H9 (cell line): ENCODE results near the gene SPRED1. TPM values are rescaled to one million over a fixed set of nuclear protein-coding genes. Genes with fewer than 3 reads are reported as not detected.

Experiments
- DNase-seq: peaks from one replicate; pipeline ENCODE4 v3.0.0-alpha.2; 2017
- H2AFZ ChIP-seq: one replicate; pipeline ENCODE4 v1.6.1; 2013; ENCODE audit warnings: mild to moderate bottlenecking, low read length, control low read depth, moderate library complexity
- H2AK5ac ChIP-seq: 2 replicates; pipeline ENCODE4 v1.6.1; 2013; ENCODE audit warnings: low read length, control low read depth, mixed read lengths; ENCODE audit not compliant: insufficient read length
- H2BK120ac ChIP-seq: one replicate; pipeline ENCODE4 v1.6.1; 2013; ENCODE audit warnings: low read depth, mild to moderate bottlenecking, low read length, control low read depth, inconsistent platforms; ENCODE audit not compliant: poor library complexity, severe bottlenecking
- H2BK12ac ChIP-seq: 2 replicates; pipeline ENCODE4 v1.6.1; 2013; ENCODE audit warnings: low read length, control low read depth, mixed read lengths, low read depth; ENCODE audit not compliant: insufficient read length
- H2BK15ac ChIP-seq: 2 replicates; pipeline ENCODE4 v1.6.1; 2013; ENCODE audit warnings: low read depth, low read length, control low read depth
- H2BK20ac ChIP-seq: one replicate; pipeline ENCODE4 v1.6.1; 2013; ENCODE audit warnings: low read depth, mild to moderate bottlenecking, low read length, control low read depth, inconsistent platforms; ENCODE audit not compliant: poor library complexity, severe bottlenecking
- H2BK5ac ChIP-seq: 2 replicates; pipeline ENCODE4 v1.6.1; 2013; ENCODE audit warnings: low read length, control low read depth, mixed read lengths; ENCODE audit not compliant: insufficient read length
- H3K14ac ChIP-seq: 2 replicates; pipeline ENCODE4 v1.6.1; 2013; ENCODE audit warnings: low read length, control low read depth; ENCODE audit not compliant: insufficient read depth
- H3K18ac ChIP-seq: 2 replicates; pipeline ENCODE4 v1.6.1; 2013; ENCODE audit warnings: low read depth, mild to moderate bottlenecking, mixed read lengths, low read length, control low read depth; ENCODE audit not compliant: insufficient read length
- H3K23ac ChIP-seq: 2 replicates; pipeline ENCODE4 v1.6.1; 2013; ENCODE audit warnings: low read length, control low read depth, mixed read lengths, low read depth; ENCODE audit not compliant: insufficient read length
- H3K23me2 ChIP-seq: 2 replicates; pipeline ENCODE4 v1.6.1; 2013; ENCODE audit warnings: low read depth, mild to moderate bottlenecking, mixed read lengths, low read length, control low read depth; ENCODE audit not compliant: insufficient read length, poor library complexity, severe bottlenecking
- H3K27ac ChIP-seq: 2 replicates; pipeline ENCODE4 v1.5.1; 2013; ENCODE audit warnings: low read length, control low read depth, mixed read lengths, low read depth; ENCODE audit not compliant: insufficient read length
- H3K27me3 ChIP-seq: 2 replicates; pipeline ENCODE4 v1.6.1; 2013; ENCODE audit warnings: low read length, control low read depth, inconsistent platforms; ENCODE audit not compliant: insufficient read depth
- H3K4ac ChIP-seq: 2 replicates; pipeline ENCODE4 v1.6.1; 2013; ENCODE audit warnings: low read depth, mild to moderate bottlenecking, control low read depth, inconsistent platforms, low read length, moderate library complexity
- H3K4me1 ChIP-seq: 2 replicates; pipeline ENCODE4 v1.6.1; 2013; ENCODE audit warnings: low read length, control low read depth, inconsistent platforms; ENCODE audit not compliant: insufficient read depth
- H3K4me2 ChIP-seq: 2 replicates; pipeline ENCODE4 v1.6.1; 2013; ENCODE audit warnings: low read length, control low read depth, mixed read lengths; ENCODE audit not compliant: insufficient read length, insufficient read depth
- H3K56ac ChIP-seq: 2 replicates; pipeline ENCODE4 v1.6.1; 2013; ENCODE audit warnings: low read depth, mild to moderate bottlenecking, mixed read lengths, low read length, control low read depth; ENCODE audit not compliant: insufficient read length
- H3K79me1 ChIP-seq: 2 replicates; pipeline ENCODE4 v1.6.1; 2013; ENCODE audit warnings: low read depth, mild to moderate bottlenecking, moderate library complexity, low read length, control low read depth, inconsistent platforms; ENCODE audit not compliant: insufficient read depth, poor library complexity, severe bottlenecking
- H3K79me2 ChIP-seq: 2 replicates; pipeline ENCODE4 v1.6.1; 2013; ENCODE audit warnings: low read length, control low read depth, inconsistent platforms; ENCODE audit not compliant: insufficient read depth
- H3K9ac ChIP-seq: 2 replicates; pipeline ENCODE4 v1.6.1; 2013; ENCODE audit warnings: low read length, control low read depth, mixed read lengths; ENCODE audit not compliant: insufficient read length; ENCODE audit errors: extremely low read depth
- H3K9me3 ChIP-seq: one replicate; pipeline ENCODE4 v1.6.1; 2013; ENCODE audit warnings: low read depth, low read length, inconsistent platforms; ENCODE audit not compliant: control insufficient read depth
- H3T11ph ChIP-seq: one replicate; pipeline ENCODE4 v1.6.1; 2013; ENCODE audit warnings: mild to moderate bottlenecking, low read length, control low read depth, inconsistent platforms
- H4K20me1 ChIP-seq: one replicate; pipeline ENCODE4 v1.6.1; 2013; ENCODE audit not compliant: control insufficient read depth, insufficient read length, insufficient read depth
- H4K5ac ChIP-seq: 2 replicates; pipeline ENCODE4 v1.6.1; 2013; ENCODE audit warnings: low read depth, mild to moderate bottlenecking, mixed read lengths, low read length, control low read depth; ENCODE audit not compliant: insufficient read length
- H4K8ac ChIP-seq: replicated peaks from 2 replicates; pipeline ENCODE4 v1.6.1; 2013; ENCODE audit warnings: low read length, control low read depth, mixed read lengths, low read depth; ENCODE audit not compliant: insufficient read length
- H4K91ac ChIP-seq: 2 replicates; pipeline ENCODE4 v1.6.1; 2013; ENCODE audit warnings: low read depth, mild to moderate bottlenecking, moderate library complexity, mixed read lengths, low read length, control low read depth; ENCODE audit not compliant: insufficient read length
- H3K27ac Mint-ChIP-seq, 3 experiments: 2 replicates in 2 of 3; 3 replicates in 1 of 3; pipeline ENCODE4 v1.8.0; 2020 to 2021; ENCODE audit warnings: mixed read lengths in 3 of 3, mild to moderate bottlenecking in 1 of 3, moderate library complexity in 1 of 3
- H3K27me3 Mint-ChIP-seq: 2 replicates; pipeline ENCODE4 v1.8.0; 2021; ENCODE audit warnings: low read depth, mild to moderate bottlenecking, moderate library complexity, mixed read lengths
- H3K36me3 Mint-ChIP-seq, 3 experiments: 2 replicates in 2 of 3; 3 replicates in 1 of 3; pipeline ENCODE4 v1.8.0; 2020 to 2021; ENCODE audit warnings: low read depth in 3 of 3, mixed read lengths in 3 of 3; ENCODE audit not compliant: insufficient read depth in 1 of 3
- H3K4me1 Mint-ChIP-seq, 2 experiments: 2 replicates each; pipeline ENCODE4 v1.8.0; 2020; ENCODE audit warnings: mixed read lengths in 2 of 2
- H3K4me3 Mint-ChIP-seq, 2 experiments: 2 replicates in 1 of 2; 3 replicates in 1 of 2; pipeline ENCODE4 v1.8.0; 2020 to 2021; ENCODE audit warnings: mild to moderate bottlenecking in 2 of 2, mixed read lengths in 2 of 2, moderate library complexity in 1 of 2
- H3K9me3 Mint-ChIP-seq, 2 experiments: 2 replicates in 1 of 2; 3 replicates in 1 of 2; pipeline ENCODE4 v1.8.0; 2020; ENCODE audit warnings: mild to moderate bottlenecking in 2 of 2, mixed read lengths in 2 of 2, moderate library complexity in 1 of 2
- CTCF ChIP-seq: fragments of 200-600 bp; sonication (generic); conservative IDR thresholded peaks from 3 replicates; pipeline ENCODE4 v1.8.0; 2021; ENCODE audit warnings: antibody characterized with exemption, mild to moderate bottlenecking
- WGBS: extraction: QIAGEN DNeasy Blood & Tissue Kit; methylation state at CpG from one replicate; pipeline ENCODE4 v1.1.7; 2013; ENCODE audit warnings: missing lambda C conversion rate, low lambda C conversion rate, mixed read lengths; ENCODE audit not compliant: insufficient read length; ENCODE audit errors: extremely low coverage; 5-methylcytosine and 5-hydroxymethylcytosine counted together
- total RNA-seq: library from RNA; stranded (reverse); gene quantifications from 2 replicates; pipeline ENCODE4 v1.2.1, GENCODE V29; 2021

SPRED1 gene
- total RNA-seq, 1 experiment from 2014 or later = 41.0 TPM

- Histone ChIP-seq H3K56ac (no peak overlapping the region), H3T11ph (no peak overlapping the region), H3K23ac (no peak overlapping the region), H3K27me3 (no peaks in the 10 kb centered on the region), H4K8ac (no peak overlapping the region), H2BK20ac (no peak overlapping the region), H2BK120ac (no peak overlapping the region), H3K4ac (no peak overlapping the region), H3K23me2 (no peaks in the 10 kb centered on the region), H2AK5ac (no peak overlapping the region), H3K9me3 (no peaks in the 10 kb centered on the region), H3K27ac (no peak overlapping the region), H4K91ac (no peak overlapping the region), H3K14ac (no peak overlapping the region), H3K18ac (no peak overlapping the region), H3K79me1 (no peaks in the 10 kb centered on the region), H3K9ac (no peak overlapping the region), H2BK12ac (no peak overlapping the region), H2BK5ac (no peak overlapping the region), H3K79me2 (no peaks in the 10 kb centered on the region; the same call in 1 of the 2 replicates), H3K4me1 (no peaks in the 10 kb centered on the region; the same call in 1 of the 2 replicates), H3K4me2 (no peak overlapping the region), H4K20me1 (no peaks in the 10 kb centered on the region), H4K5ac (no peak overlapping the region), H2AFZ (no peak overlapping the region), H2BK15ac (no peak overlapping the region)
- no peaks in the 10 kb centered on the region for H3K27me3 Mint-ChIP-seq
- peaks cover 4 to 6% of the 10 kb centered on the region in 2 experiments; a peak in 1 of 4 replicates for H3K4me1 Mint-ChIP-seq
- no CpG with 5 or more reads among the region's 4 CpGs for WGBS
- no peak for TF ChIP-seq CTCF
- H3K27ac Mint-ChIP-seq = no peak overlapping the region
- no peak for DNase-seq
- no peaks in the 10 kb centered on the region for H3K9me3 Mint-ChIP-seq
- peaks cover 18 to 48% (median 32%) of the 10 kb centered on the region in 3 experiments; a peak in 6 of 7 replicates for H3K36me3 Mint-ChIP-seq
- no peak overlapping the region for H3K4me3 Mint-ChIP-seq
Measured at GRCh38 chr15:38323895-38324294, 71.3 kb downstream of the SPRED1 start.
